Measurements from ENCODE around the gene PRKCI. TPM values are rescaled to one million over a fixed set of nuclear protein-coding genes. Genes with fewer than 3 reads are reported as not detected.

PRKCI gene
- total and polyA plus RNA-seq, 9 of the 15 experiments (the other 6 are each of a cell fraction or from before 2014, with no cell fraction given), result 10.5 to 43.2 (median 31.4) TPM

GRCh38 chr3:170220871-170221270 is 1.4 kb upstream of the PRKCI start:
- no peaks in the 10 kb centered on the region for H3K27me3 ChIP-seq (ENCODE audit: control insufficient read depth in 2 of 2, insufficient read depth in 2 of 2, low read length in 2 of 2)
- H3K9me1 ChIP-seq (ENCODE audit: control insufficient read depth, insufficient read depth, low read length), result no peaks in the 10 kb centered on the region
- H4K20me1 ChIP-seq (replicated peaks; ENCODE audit: control insufficient read depth, insufficient read depth, low read length), result 0 out of 2 replicates have a peak, but pooled peaks cover 3% of the 10 kb centered on the region
- no peaks in the 10 kb centered on the region for H3K9me3 ChIP-seq (replicated peaks; ENCODE audit: control insufficient read depth, insufficient read depth, low read depth, low read length)
- ChIA-PET POLR2A (no interaction called here), CTCF (ENCODE audit: low intra/inter-chr PET ratio) (no interaction called here)
- ATAC-seq (no peak), FAIRE-seq (no peak), DNase-seq (ENCODE audit: extremely low read depth in 1 of 4, low spot score in 3 of 4) (peak in 1 of 4 experiments; percentile 6)
- H3K9ac ChIP-seq (ENCODE audit: insufficient read depth in 1 of 2, low read depth in 2 of 2, low read length in 2 of 2), result no peak overlapping the region
- no peak overlapping the region for H3K4me3 ChIP-seq
- H3K4me2 ChIP-seq (ENCODE audit: insufficient read depth, low read length), result no peak overlapping the region
- in situ Hi-C loops (cut with MboI), result no loop called here
- peaks cover 2% of the 10 kb centered on the region; the same call in 1 of the 3 replicates for H3K36me3 ChIP-seq (ENCODE audit: control insufficient read depth, insufficient read depth, low read length)
- H2AFZ ChIP-seq (ENCODE audit: low read depth, low read length), result no peak overlapping the region
- TF ChIP-seq NEUROD1 (IDR thresholded peaks at IDR 0.05; ENCODE audit: borderline replicate concordance, low read depth, low read length, partially characterized antibody) (no peak), PTRF (tag; IDR thresholded peaks at IDR 0.05) (no peak), NR2F6 (CRISPR knock-in tag; IDR thresholded peaks at IDR 0.05) (no peak), NBN (IDR thresholded peaks at IDR 0.05; ENCODE audit: low read depth) (no peak), GABPA (tag; conservative IDR thresholded peaks at IDR 0.05; ENCODE audit: low read depth) (no peak), SMARCA4 (IDR thresholded peaks at IDR 0.05) (no peak), TARDBP (IDR thresholded peaks at IDR 0.05) (no peak), FOXA3 (CRISPR knock-in tag; conservative IDR thresholded peaks at IDR 0.05 in 1 of 2, IDR thresholded peaks at IDR 0.05 in 1 of 2) (no peak)
- TF ChIP-seq, protein P1, sequence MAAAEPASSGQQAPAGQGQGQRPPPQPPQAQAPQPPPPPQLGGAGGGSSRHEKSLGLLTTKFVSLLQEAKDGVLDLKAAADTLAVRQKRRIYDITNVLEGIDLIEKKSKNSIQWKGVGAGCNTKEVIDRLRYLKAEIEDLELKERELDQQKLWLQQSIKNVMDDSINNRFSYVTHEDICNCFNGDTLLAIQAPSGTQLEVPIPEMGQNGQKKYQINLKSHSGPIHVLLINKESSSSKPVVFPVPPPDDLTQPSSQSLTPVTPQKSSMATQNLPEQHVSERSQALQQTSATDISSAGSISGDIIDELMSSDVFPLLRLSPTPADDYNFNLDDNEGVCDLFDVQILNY (CRISPR knock-in tag; IDR thresholded peaks at IDR 0.05), result no peak
- TF ChIP-seq, protein P2, sequence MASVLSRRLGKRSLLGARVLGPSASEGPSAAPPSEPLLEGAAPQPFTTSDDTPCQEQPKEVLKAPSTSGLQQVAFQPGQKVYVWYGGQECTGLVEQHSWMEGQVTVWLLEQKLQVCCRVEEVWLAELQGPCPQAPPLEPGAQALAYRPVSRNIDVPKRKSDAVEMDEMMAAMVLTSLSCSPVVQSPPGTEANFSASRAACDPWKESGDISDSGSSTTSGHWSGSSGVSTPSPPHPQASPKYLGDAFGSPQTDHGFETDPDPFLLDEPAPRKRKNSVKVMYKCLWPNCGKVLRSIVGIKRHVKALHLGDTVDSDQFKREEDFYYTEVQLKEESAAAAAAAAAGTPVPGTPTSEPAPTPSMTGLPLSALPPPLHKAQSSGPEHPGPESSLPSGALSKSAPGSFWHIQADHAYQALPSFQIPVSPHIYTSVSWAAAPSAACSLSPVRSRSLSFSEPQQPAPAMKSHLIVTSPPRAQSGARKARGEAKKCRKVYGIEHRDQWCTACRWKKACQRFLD (CRISPR knock-in tag; IDR thresholded peaks at IDR 0.05), result no peak
- intact Hi-C loops (cut with micrococcal nuclease), result loop anchor here (5.0 kb wide), 1 partner anchor 141 kb away; no protein-coding TSS in a partner anchor
- no peak overlapping the region for H3K27ac ChIP-seq (ENCODE audit: extremely low read depth, low read depth, low read length)
- H3K4me1 ChIP-seq (replicated peaks in 1 of 2; ENCODE audit: control insufficient read depth in 2 of 2, insufficient read depth in 2 of 2, low read length in 2 of 2), result peaks cover 2 to 4% of the 10 kb centered on the region in 2 experiments; a peak in 3 of 5 replicates
- peaks cover 32% of the 10 kb centered on the region for H3K79me2 ChIP-seq (ENCODE audit: control insufficient read depth, insufficient read depth, low read length)
- WGBS (ENCODE audit: insufficient coverage, low coverage, missing lambda C conversion rate), result 56% methylated on average over 3 of the region's 4 CpGs
- BruUV-seq (replicated peaks), result no TSS peak

All from K562 (cell line).